Heart left ventricle (tissue), 13 donors: ENCODE measurements around the gene NPHP4.

Experiments used
- POLR2A ChIP-seq, 2 donors: fragments of 450-650 bp; IDR thresholded peaks; one replicate each; pipeline ENCODE4 v1.6.1; 2017; ENCODE audit warnings: antibody characterized with exemption in 2 of 2, mild to moderate bottlenecking in 2 of 2, moderate library complexity in 2 of 2
- TF ChIP-seq, protein P1 (sequence below), 12 donors: fragments of 200-600 bp; sonication (generic) in 4 of 12; IDR thresholded peaks; one replicate each; pipeline versions ENCODE4 v1.5.0 to v1.8.0; 2018 to 2022; ENCODE audit warnings: antibody characterized with exemption in 12 of 12, mild to moderate bottlenecking in 5 of 12
- donor health status: ischemic (EF 13 %, LVEDD 7.1; RV severe dilation, severe dysfunction).
- donor health status: DM: no; HTN: yes; CAD: no.
- donor health status: DM: no; HTN: no; CAD: no.
- donor health status: ischemic (EF 25% LVEDD 6.9; RV normal size, moderate dysfunction).
- donor health status: ischemic (EF 25% LVEDD 5.7; RV mildly dilated, moderate dysfunction).
- donor health status: ischemic (EF 35%, LVEDD 5.7; RV mildly dilated, moderate dysfunction).
- donor health status: nonischemic (EF 11% LVEDD 7.7; RV severe dilation, severe dysfunction).
- donor health status: DM: yes; HTN: yes; CAD: no.
- donor health status: PGD.
- donor health status: ischemic (EF 29% LVEDD 5.4; RV normal size, mild dysfunction).
- donor health status: nonischemic (EF 23%, LVEDD 6.1; RV moderate dilation, normal function).

DNA sequence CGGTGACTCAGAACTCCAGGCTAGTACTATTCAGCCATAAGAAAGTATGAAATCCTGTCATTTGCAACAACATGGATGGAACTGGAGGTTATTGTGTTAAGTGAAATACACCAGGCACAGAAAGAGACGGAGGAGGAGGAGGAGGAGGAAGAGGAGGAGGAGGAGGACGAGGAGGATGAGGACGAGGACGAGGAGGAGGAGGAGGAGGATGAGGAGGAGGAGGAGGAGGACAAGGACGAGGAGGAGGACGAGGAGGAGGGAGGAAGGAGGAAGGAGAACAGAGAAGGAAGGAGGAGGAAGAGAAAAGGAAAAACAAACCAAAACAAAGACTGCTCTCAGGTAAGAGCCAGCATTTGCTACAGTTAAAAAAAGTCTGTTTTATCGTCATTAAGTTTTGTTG is 178.7 kb downstream of the NPHP4 start:
- TF ChIP-seq, protein P1, sequence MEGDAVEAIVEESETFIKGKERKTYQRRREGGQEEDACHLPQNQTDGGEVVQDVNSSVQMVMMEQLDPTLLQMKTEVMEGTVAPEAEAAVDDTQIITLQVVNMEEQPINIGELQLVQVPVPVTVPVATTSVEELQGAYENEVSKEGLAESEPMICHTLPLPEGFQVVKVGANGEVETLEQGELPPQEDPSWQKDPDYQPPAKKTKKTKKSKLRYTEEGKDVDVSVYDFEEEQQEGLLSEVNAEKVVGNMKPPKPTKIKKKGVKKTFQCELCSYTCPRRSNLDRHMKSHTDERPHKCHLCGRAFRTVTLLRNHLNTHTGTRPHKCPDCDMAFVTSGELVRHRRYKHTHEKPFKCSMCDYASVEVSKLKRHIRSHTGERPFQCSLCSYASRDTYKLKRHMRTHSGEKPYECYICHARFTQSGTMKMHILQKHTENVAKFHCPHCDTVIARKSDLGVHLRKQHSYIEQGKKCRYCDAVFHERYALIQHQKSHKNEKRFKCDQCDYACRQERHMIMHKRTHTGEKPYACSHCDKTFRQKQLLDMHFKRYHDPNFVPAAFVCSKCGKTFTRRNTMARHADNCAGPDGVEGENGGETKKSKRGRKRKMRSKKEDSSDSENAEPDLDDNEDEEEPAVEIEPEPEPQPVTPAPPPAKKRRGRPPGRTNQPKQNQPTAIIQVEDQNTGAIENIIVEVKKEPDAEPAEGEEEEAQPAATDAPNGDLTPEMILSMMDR (IDR thresholded peaks at IDR 0.05): no peak
- TF ChIP-seq POLR2A (IDR thresholded peaks at IDR 0.05): no peak
